ENCODE data around the gene TAS2R50.

The TAS2R50 gene

DNA sequence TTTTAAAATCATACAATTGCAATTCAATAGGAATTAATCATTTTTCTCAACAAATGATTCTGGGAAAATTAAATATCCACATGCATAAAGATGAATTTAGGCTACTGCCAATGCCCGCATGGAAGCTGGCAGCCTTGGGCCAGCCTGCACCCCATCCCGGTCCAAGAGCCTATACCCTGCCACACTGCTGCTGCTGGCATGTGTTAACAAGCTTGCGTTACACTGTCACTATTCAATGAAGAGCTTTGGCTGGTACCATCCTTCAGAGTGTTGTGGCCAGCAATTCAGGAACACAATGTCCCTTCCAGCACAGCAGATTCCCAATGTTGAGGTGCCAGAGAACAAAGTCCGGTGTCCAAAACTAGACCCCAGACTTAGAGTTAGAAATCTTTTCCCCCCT, 34.1 kb downstream of the TAS2R50 start:
- no peak for DNase-seq (ENCODE audit: low read depth in 2 of 2)

GRCh38 chr12:10943167-10943566, 43.5 kb downstream of the TAS2R50 start:
- DNase-seq (ENCODE audit: low read depth in 2 of 2) = no peak

GRCh38 chr12:10941916-10942607, 44.6 kb downstream of the TAS2R50 start:
- DNase-seq (ENCODE audit: low read depth in 2 of 2) = no peak

GRCh38 chr12:10941369-10941768, 45.3 kb downstream of the TAS2R50 start:
- DNase-seq (ENCODE audit: low read depth in 2 of 2) = no peak

DNA sequence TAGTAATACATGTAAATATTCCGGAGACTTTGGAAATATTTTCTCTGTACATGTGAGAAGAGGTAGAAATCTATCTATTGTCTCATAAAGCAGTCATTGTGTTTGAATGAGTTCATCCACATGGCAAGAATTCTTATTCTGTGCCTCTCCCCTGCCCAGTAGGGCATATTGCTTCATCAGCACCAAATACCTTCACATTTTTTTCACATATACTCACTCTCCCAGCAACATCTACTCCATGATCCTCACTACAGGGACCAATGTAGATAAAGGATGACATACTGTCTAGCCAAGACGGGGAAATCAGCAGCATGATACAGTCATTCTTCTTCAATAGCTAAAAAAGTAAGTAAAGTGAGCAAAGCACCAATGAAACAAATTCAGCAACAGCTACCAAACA, 46.3 kb downstream of the TAS2R50 start:
- DNase-seq (ENCODE audit: low read depth in 2 of 2) = peak; percentile 32 to 37

- no peak for DNase-seq (ENCODE audit: low read depth in 2 of 2)
Measured at GRCh38 chr12:10939163-10939562, 47.5 kb downstream of the TAS2R50 start, which contains the start of gene TAS2R14. TAS2R14 (minus strand) TSS chr12:10939263; CDS start chr12:10939207, 56 bp downstream.

GRCh38 chr12:10936506-10936905, 50.2 kb downstream of the TAS2R50 start:
- DNase-seq (ENCODE audit: low read depth in 2 of 2) = no peak
